Osteoblast (primary cell): ENCODE results near the gene CCDC34. TPM values are rescaled to one million over a fixed set of nuclear protein-coding genes. Genes with fewer than 3 reads are reported as not detected.

Source experiments
- DNase-seq: peaks from one replicate; pipeline ENCODE4 v3.0.0; 2011; ENCODE audit warnings: low spot score, mixed read lengths; ENCODE audit not compliant: insufficient read length; ENCODE audit errors: missing footprints
- H2AFZ ChIP-seq: 2 replicates; pipeline ENCODE4 v1.6.0; 2011; ENCODE audit warnings: mild to moderate bottlenecking, low read length
- H3K27ac ChIP-seq: 2 replicates; pipeline ENCODE4 v1.5.1; 2011; ENCODE audit warnings: mild to moderate bottlenecking, low read depth, low read length, moderate library complexity
- H3K27me3 ChIP-seq: 2 replicates; pipeline ENCODE4 v1.6.0; 2012; ENCODE audit warnings: mild to moderate bottlenecking, control low read depth, inconsistent platforms, low read length, moderate library complexity; ENCODE audit not compliant: insufficient read depth
- H3K36me3 ChIP-seq: 2 replicates; pipeline ENCODE4 v1.5.1; 2011; ENCODE audit warnings: mild to moderate bottlenecking, low read length, control low read depth, moderate library complexity; ENCODE audit not compliant: insufficient read depth
- H3K4me1 ChIP-seq: 2 replicates; pipeline ENCODE4 v1.5.1; 2011; ENCODE audit warnings: mild to moderate bottlenecking, low read length, control low read depth, moderate library complexity; ENCODE audit not compliant: insufficient read depth
- H3K4me2 ChIP-seq: 2 replicates; pipeline ENCODE4 v1.6.0; 2011; ENCODE audit warnings: mild to moderate bottlenecking, low read length; ENCODE audit not compliant: insufficient read depth
- H3K4me3 ChIP-seq: fragments of 200-600 bp; sonication (generic); 3 replicates; pipeline ENCODE4 v1.5.1; 2012; ENCODE audit warnings: mild to moderate bottlenecking, low read length, inconsistent platforms; ENCODE audit not compliant: insufficient read depth
- H3K79me2 ChIP-seq: 2 replicates; pipeline ENCODE4 v1.6.0; 2012; ENCODE audit warnings: mild to moderate bottlenecking, low read length, control low read depth, inconsistent platforms; ENCODE audit not compliant: insufficient read depth
- H3K9me3 ChIP-seq: 2 replicates; pipeline ENCODE4 v1.5.1; 2011; ENCODE audit warnings: low read depth, low read length, control low read depth
- H4K20me1 ChIP-seq: 2 replicates; pipeline ENCODE4 v1.6.0; 2012; ENCODE audit warnings: mild to moderate bottlenecking, low read length, control low read depth; ENCODE audit not compliant: insufficient read depth
- total RNA-seq: library from RNA; depleted of rRNA; stranded (reverse); fragments of >200 nt; gene quantifications from 2 replicates; pipeline ENCODE4 v1.2.3, GENCODE V29; 2012
- TF ChIP-seq, protein P1 (sequence below): IDR thresholded peaks from 2 replicates; pipeline ENCODE4 v1.5.1; 2011; ENCODE audit warnings: mild to moderate bottlenecking, low read depth, low read length, moderate library complexity; ENCODE audit errors: extremely low read depth

The CCDC34 gene
- total RNA-seq, 1 donor, result 3.6 TPM

DNA sequence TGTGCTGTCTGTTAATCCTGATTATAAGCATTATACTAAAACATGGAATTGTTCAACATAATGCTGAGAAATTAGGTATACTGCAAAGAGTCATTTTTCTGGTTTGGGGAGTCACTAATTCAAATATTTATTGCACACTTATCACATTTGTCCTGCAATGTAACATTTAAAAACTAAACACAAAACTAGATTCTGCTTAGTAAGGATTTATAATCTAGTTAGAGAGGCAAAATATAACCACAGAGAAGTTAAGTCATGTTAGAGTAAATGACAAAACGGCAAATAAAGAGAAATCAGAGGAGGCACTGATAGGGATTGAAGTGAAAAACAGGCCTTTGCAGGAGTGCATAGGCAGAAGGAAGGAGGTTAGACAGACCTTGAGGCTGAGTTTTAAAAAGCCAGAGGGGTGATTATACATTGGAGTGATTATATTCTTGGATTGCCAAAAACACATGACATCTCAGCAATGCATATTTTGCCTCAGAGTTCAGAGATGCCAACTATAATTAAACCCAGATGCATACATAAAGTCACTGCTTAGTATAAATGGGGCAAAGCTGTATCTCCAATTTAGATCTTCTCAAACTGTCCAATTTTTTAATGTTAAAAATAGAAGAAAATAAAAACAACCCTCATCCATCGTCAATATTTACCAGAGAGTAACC, 49.7 kb downstream of the CCDC34 start:
- no peak overlapping the region for H3K27ac ChIP-seq
- no peaks in the 10 kb centered on the region for H3K27me3 ChIP-seq
- no peak overlapping the region for H3K4me2 ChIP-seq
- H3K79me2 ChIP-seq, result no peaks in the 10 kb centered on the region
- H3K4me1 ChIP-seq, result peaks cover 21% of the 10 kb centered on the region
- H3K9me3 ChIP-seq, result no peaks in the 10 kb centered on the region
- H2AFZ ChIP-seq, result peak overlapping the region; percentile 36
- no peak overlapping the region for H3K4me3 ChIP-seq
- no peaks in the 10 kb centered on the region for H4K20me1 ChIP-seq
- no peaks in the 10 kb centered on the region for H3K36me3 ChIP-seq
- TF ChIP-seq, protein P1, sequence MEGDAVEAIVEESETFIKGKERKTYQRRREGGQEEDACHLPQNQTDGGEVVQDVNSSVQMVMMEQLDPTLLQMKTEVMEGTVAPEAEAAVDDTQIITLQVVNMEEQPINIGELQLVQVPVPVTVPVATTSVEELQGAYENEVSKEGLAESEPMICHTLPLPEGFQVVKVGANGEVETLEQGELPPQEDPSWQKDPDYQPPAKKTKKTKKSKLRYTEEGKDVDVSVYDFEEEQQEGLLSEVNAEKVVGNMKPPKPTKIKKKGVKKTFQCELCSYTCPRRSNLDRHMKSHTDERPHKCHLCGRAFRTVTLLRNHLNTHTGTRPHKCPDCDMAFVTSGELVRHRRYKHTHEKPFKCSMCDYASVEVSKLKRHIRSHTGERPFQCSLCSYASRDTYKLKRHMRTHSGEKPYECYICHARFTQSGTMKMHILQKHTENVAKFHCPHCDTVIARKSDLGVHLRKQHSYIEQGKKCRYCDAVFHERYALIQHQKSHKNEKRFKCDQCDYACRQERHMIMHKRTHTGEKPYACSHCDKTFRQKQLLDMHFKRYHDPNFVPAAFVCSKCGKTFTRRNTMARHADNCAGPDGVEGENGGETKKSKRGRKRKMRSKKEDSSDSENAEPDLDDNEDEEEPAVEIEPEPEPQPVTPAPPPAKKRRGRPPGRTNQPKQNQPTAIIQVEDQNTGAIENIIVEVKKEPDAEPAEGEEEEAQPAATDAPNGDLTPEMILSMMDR, result no peak
- no peak for DNase-seq

GRCh38 chr11:27312110-27312509, 50.9 kb downstream of the CCDC34 start:
- no peaks in the 10 kb centered on the region for H3K79me2 ChIP-seq

DNA sequence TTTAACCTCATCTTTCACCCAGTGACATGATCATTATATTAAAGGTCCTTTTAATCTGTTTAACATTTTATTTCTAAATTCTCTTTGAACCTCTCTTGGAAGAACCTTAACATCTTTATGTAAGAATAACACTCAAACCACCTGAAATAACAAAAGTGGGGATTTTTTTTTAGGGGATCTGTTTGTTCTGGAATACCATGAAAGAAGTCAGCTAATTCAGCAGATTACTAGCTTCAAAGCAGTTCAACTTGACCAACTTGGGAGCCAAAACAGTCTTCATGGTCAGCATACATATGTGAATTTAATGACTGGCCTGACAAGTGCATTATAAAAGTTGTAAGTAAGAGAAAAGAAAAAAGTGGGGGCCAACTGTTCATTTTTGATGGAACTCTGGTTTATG, 52.3 kb downstream of the CCDC34 start:
- no peaks in the 10 kb centered on the region for H3K27me3 ChIP-seq
- H4K20me1 ChIP-seq, result no peaks in the 10 kb centered on the region
- H3K27ac ChIP-seq, result no peak overlapping the region
- no peak overlapping the region for H3K4me2 ChIP-seq
- no peaks in the 10 kb centered on the region for H3K36me3 ChIP-seq
- no peak overlapping the region for H2AFZ ChIP-seq
- peaks cover 3% of the 10 kb centered on the region for H3K4me1 ChIP-seq
- TF ChIP-seq, protein P1, result no peak
- no peak overlapping the region for H3K4me3 ChIP-seq
- DNase-seq, result no peak
- no peaks in the 10 kb centered on the region for H3K9me3 ChIP-seq
- H3K79me2 ChIP-seq, result no peaks in the 10 kb centered on the region

More at GRCh38 chr11:27312110-27312509, 50.9 kb downstream of the CCDC34 start:
- Histone ChIP-seq H3K27me3 (no peaks in the 10 kb centered on the region), H3K4me1 (peaks cover 12% of the 10 kb centered on the region), H4K20me1 (no peaks in the 10 kb centered on the region), H3K9me3 (no peaks in the 10 kb centered on the region), H3K4me2 (no peak overlapping the region), H3K27ac (no peak overlapping the region), H2AFZ (no peak overlapping the region), H3K4me3 (no peak overlapping the region), H3K36me3 (no peaks in the 10 kb centered on the region)
- DNase-seq, result no peak
- TF ChIP-seq, protein P1, result no peak

- Histone ChIP-seq H3K4me1 (peaks cover 3% of the 10 kb centered on the region), H3K27ac (no peak overlapping the region), H3K79me2 (no peaks in the 10 kb centered on the region), H4K20me1 (no peaks in the 10 kb centered on the region), H3K27me3 (no peaks in the 10 kb centered on the region), H3K9me3 (no peaks in the 10 kb centered on the region), H2AFZ (no peak overlapping the region), H3K4me3 (no peak overlapping the region), H3K36me3 (no peaks in the 10 kb centered on the region), H3K4me2 (no peak overlapping the region)
- no peak for DNase-seq
- TF ChIP-seq, protein P1, result no peak
Measured at GRCh38 chr11:27310182-27310581, 52.8 kb downstream of the CCDC34 start.
